ENCODE data around the gene AIF1L. TPM values are rescaled to one million over a fixed set of nuclear protein-coding genes. Genes with fewer than 3 reads are reported as not detected.

AIF1L gene
- total RNA-seq, 2 donors from 2014 or later: 3.6 to 4.0 TPM

DNA sequence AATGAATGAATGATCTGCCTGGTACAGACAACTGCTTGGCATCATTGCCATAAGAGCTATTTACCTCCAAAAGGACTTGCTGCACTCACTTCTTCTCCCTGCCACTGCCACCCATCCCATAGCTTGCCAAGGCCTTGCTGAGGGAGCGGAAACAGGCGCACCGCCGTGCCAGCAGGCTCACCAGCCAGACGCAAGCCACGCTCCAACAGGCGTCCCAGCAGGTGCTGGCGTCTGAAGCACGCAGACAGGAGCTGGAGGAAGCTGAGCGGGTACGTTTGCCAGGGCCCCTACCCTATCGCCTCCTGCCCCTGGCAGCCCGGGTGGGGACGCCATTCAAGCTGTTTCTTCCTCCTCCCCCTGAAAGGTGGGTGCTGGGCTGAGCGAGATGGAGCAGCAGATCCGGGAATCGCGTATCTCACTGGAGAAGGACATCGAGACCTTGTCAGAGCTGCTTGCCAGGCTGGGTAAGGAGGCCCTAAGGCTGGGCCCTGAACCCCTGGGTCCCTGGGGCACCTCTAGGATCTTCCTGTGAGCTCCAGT, 8.9 kb upstream of the AIF1L start:
- Histone ChIP-seq H3K36me3 (no peaks in the 10 kb centered on the region), H3K9ac (ENCODE audit: low read depth in 2 of 2, low read length in 2 of 2) (no peak overlapping the region), H3K9me3 (no peaks in the 10 kb centered on the region), H3K4me3 (no peak overlapping the region), H3K27ac (no peak overlapping the region), H3K4me1 (no peaks in the 10 kb centered on the region), H3K27me3 (no peaks in the 10 kb centered on the region)
- no peak for TF ChIP-seq CTCF (IDR thresholded peaks at IDR 0.05)
- no peak for DNase-seq
- intact Hi-C loops (cut with DNase I): no loop called here

DNA sequence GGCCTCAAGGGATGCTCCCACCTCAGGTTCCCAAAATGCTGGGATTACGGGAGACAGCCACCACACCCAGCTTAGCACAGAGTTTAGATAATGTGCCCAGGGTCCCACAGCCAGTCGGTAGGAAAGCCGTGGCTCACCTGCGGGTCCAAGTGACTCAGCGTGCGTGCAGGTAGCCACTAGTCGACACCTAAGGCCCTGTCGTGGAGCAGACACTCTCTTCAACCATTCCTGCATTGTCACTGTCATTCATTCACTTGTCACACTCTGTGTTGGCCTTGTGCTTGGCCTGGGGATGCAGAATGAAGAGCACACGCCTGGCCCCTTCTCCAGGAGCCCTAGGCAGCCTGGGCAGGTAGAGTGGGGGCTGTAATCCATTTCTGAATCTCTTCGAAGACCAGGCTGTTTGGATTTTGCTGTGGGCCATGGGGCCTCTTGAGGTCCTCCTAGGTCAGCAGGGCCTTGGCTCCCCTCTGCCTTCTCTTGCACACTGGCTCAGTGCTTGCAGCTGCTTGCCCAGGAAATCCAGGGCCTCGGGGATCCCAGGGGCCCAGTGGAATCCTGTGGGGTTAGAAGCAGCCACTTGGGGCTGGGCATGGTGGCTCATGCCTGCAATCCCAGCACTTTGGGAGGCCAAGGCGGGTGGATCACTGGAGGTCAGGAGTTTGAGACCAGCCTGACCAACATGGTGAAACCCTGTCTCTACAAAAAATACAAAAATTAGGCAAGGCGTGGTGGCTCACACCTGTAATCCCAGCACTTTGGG, 6.1 kb upstream of the AIF1L start:
- Histone ChIP-seq H3K36me3 (no peaks in the 10 kb centered on the region), H3K9ac (ENCODE audit: low read depth in 2 of 2, low read length in 2 of 2) (no peak overlapping the region), H3K27me3 (peaks cover 4% of the 10 kb centered on the region), H3K4me3 (no peak overlapping the region), H3K4me1 (no peaks in the 10 kb centered on the region), H3K9me3 (no peaks in the 10 kb centered on the region), H3K27ac (no peak overlapping the region)
- intact Hi-C loops (cut with DNase I): no loop called here
- DNase-seq: no peak
- TF ChIP-seq CTCF (IDR thresholded peaks at IDR 0.05): no peak

DNA sequence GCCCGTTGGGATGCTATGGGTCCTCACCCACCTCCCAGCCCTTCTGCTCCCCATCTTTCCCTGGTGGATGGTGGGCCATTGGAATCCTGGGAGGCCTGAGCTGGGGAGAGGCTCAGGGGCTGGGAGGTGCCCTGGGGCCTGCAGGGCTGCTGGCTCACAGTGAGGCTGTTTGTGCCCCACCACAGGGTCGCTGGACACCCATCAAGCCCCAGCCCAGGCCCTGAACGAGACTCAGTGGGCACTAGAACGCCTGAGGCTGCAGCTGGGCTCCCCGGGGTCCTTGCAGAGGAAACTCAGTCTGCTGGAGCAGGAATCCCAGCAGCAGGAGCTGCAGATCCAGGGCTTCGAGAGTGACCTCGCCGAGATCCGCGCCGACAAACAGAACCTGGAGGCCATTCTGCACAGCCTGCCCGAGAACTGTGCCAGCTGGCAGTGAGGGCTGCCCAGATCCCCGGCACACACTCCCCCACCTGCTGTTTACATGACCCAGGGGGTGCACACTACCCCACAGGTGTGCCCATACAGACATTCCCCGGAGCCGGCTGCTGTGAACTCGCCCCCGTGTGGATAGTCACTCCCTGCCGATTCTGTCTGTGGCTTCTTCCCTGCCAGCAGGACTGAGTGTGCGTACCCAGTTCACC, 4.9 kb upstream of the AIF1L start:
- peaks cover 16% of the 10 kb centered on the region for H3K27me3 ChIP-seq
- H3K4me3 ChIP-seq: no peak overlapping the region
- TF ChIP-seq CTCF (IDR thresholded peaks at IDR 0.05): no peak
- no peaks in the 10 kb centered on the region for H3K36me3 ChIP-seq
- no peaks in the 10 kb centered on the region for H3K9me3 ChIP-seq
- DNase-seq: no peak
- no peaks in the 10 kb centered on the region for H3K4me1 ChIP-seq
- H3K9ac ChIP-seq (ENCODE audit: low read depth in 2 of 2, low read length in 2 of 2): no peak overlapping the region
- intact Hi-C loops (cut with DNase I): no loop called here
- H3K27ac ChIP-seq: no peak overlapping the region

- Histone ChIP-seq H3K27me3 (peaks cover 22% of the 10 kb centered on the region), H3K27ac (no peak overlapping the region), H3K36me3 (no peaks in the 10 kb centered on the region), H3K9ac (ENCODE audit: low read depth in 2 of 2, low read length in 2 of 2) (no peak overlapping the region), H3K4me3 (no peak overlapping the region), H3K4me1 (no peaks in the 10 kb centered on the region), H3K9me3 (no peaks in the 10 kb centered on the region)
- intact Hi-C loops (cut with DNase I): no loop called here
- no peak for TF ChIP-seq CTCF (IDR thresholded peaks at IDR 0.05)
- DNase-seq: no peak
These were observed 4.3 kb upstream of the AIF1L start for GRCh38 chr9:131092030-131092429.

- DNase-seq: no peak
- H3K27me3 ChIP-seq: peaks cover 26% of the 10 kb centered on the region
- no peaks in the 10 kb centered on the region for H3K4me1 ChIP-seq
- H3K9me3 ChIP-seq: no peaks in the 10 kb centered on the region
- TF ChIP-seq CTCF (IDR thresholded peaks at IDR 0.05): no peak
- no peaks in the 10 kb centered on the region for H3K36me3 ChIP-seq
- H3K4me3 ChIP-seq: no peak overlapping the region
- no peak overlapping the region for H3K9ac ChIP-seq (ENCODE audit: low read depth in 2 of 2, low read length in 2 of 2)
- intact Hi-C loops (cut with DNase I): no loop called here
- no peak overlapping the region for H3K27ac ChIP-seq
These were observed 3.5 kb upstream of the AIF1L start for GRCh38 chr9:131092548-131093440.
